Natural killer cell (primary cell): ENCODE data around the gene SLC6A18. TPM values are rescaled to one million over a fixed set of nuclear protein-coding genes. Genes with fewer than 3 reads are reported as not detected.
"Not testable (repeated sequence)": the region's sequence is repeated elsewhere in the genome, so short reads cannot be mapped to it uniquely, and the experiment has no call there.

Experiments
- ATAC-seq, 3 donors: fragments of 150-1000 bp in 2 of 3; fragments of 200-7000 bp in 1 of 3; cut with Tn5 transposase; 1 replicate in 1 of 3; 2 replicates in 2 of 3; pipeline ENCODE4 v1.10.0; 2021; ENCODE audit warnings: mild to moderate bottlenecking in 2 of 3, moderate library complexity in 2 of 3
- DNase-seq, 2 donors: peaks; one replicate each; pipeline versions ENCODE4 v3.0.0 to v3.0.0-alpha.2; 2013 to 2021; ENCODE audit warnings: mixed read lengths in 1 of 2
- H3K27ac ChIP-seq: one replicate; pipeline ENCODE4 v1.5.1; 2013; ENCODE audit warnings: mild to moderate bottlenecking, low read length
- H3K27me3 ChIP-seq: one replicate; pipeline ENCODE4 v1.6.1; 2013; ENCODE audit warnings: low read length; ENCODE audit not compliant: control insufficient read depth, insufficient read depth
- H3K36me3 ChIP-seq: one replicate; pipeline ENCODE4 v1.6.1; 2013; ENCODE audit warnings: low read length; ENCODE audit not compliant: control insufficient read depth, insufficient read depth
- H3K4me1 ChIP-seq: one replicate; pipeline ENCODE4 v1.6.1; 2013; ENCODE audit warnings: low read length; ENCODE audit not compliant: control insufficient read depth, insufficient read depth
- H3K4me3 ChIP-seq: one replicate; pipeline ENCODE4 v1.5.1; 2013; ENCODE audit warnings: low read length
- H3K9me3 ChIP-seq: one replicate; pipeline ENCODE4 v1.6.1; 2013; ENCODE audit warnings: low read length; ENCODE audit not compliant: control insufficient read depth, insufficient read depth
- H3K27ac Mint-ChIP-seq, 2 donors: one replicate each; pipeline ENCODE4 v1.8.0; 2022; ENCODE audit warnings: mild to moderate bottlenecking in 2 of 2, mixed read lengths in 2 of 2, moderate library complexity in 1 of 2
- H3K27me3 Mint-ChIP-seq, 2 donors: one replicate each; pipeline ENCODE4 v1.8.0; 2022; ENCODE audit warnings: low read depth in 2 of 2, mixed read lengths in 2 of 2
- H3K36me3 Mint-ChIP-seq: one replicate; pipeline ENCODE4 v1.8.0; 2022; ENCODE audit warnings: mixed read lengths
- H3K4me1 Mint-ChIP-seq, 2 donors: one replicate each; pipeline ENCODE4 v1.8.0; 2022; ENCODE audit warnings: mixed read lengths in 2 of 2
- H3K4me3 Mint-ChIP-seq: one replicate; pipeline ENCODE4 v1.8.0; 2022; ENCODE audit warnings: mild to moderate bottlenecking, moderate library complexity, mixed read lengths
- H3K9me3 Mint-ChIP-seq, 2 donors: one replicate each; pipeline ENCODE4 v1.8.0; 2022; ENCODE audit warnings: mixed read lengths in 2 of 2
- CTCF ChIP-seq: fragments of 200-600 bp; IDR thresholded peaks from one replicate; pipeline ENCODE4 v1.8.0; 2022; ENCODE audit warnings: antibody characterized with exemption
- WGBS: methylation state at CpG from one replicate; pipeline ENCODE4 v1.1.7; 2013; ENCODE audit warnings: missing lambda C conversion rate; ENCODE audit not compliant: insufficient coverage; 5-methylcytosine and 5-hydroxymethylcytosine counted together
- intact Hi-C: fragments of 100-400 bp; cut with micrococcal nuclease; formaldehyde crosslinking; loops from one replicate; pipeline ENCODE4 v1.14.2; 2022
- total RNA-seq, 4 donors: library from RNA; stranded (reverse); fragments of 120-200 nt in 1 of 4; gene quantifications; one replicate each; pipeline versions ENCODE4 v1.2.3 to v1.2.4, GENCODE V29; 2013 to 2022

Gene SLC6A18
- total RNA-seq, 3 donors from 2014 or later (not counting 1 experiment from before 2014, with no cell fraction given): not detected

- no peaks in the 10 kb centered on the region for H3K36me3 Mint-ChIP-seq
- Histone ChIP-seq H3K4me1 (peaks cover 17% of the 10 kb centered on the region), H3K4me3 (no peak overlapping the region), H3K36me3 (no peaks in the 10 kb centered on the region), H3K27ac (no peak overlapping the region), H3K9me3 (no peaks in the 10 kb centered on the region), H3K27me3 (no peaks in the 10 kb centered on the region)
- WGBS: 97% methylated on average over 16 of the region's 16 CpGs
- DNase-seq (no peak), ATAC-seq (no peak)
- intact Hi-C loops: no loop called here
- H3K27ac Mint-ChIP-seq: no peak overlapping the region
- H3K4me1 Mint-ChIP-seq: peaks cover 0 to 14% of the 10 kb centered on the region in 2 donors
- H3K9me3 Mint-ChIP-seq: no peaks in the 10 kb centered on the region
- no peak for TF ChIP-seq CTCF
- H3K4me3 Mint-ChIP-seq: no peak overlapping the region
- H3K27me3 Mint-ChIP-seq: peaks cover 0 to 3% of the 10 kb centered on the region in 2 donors
Observed at GRCh38 chr5:1274471-1274870, 49.3 kb downstream of the SLC6A18 start.

- ATAC-seq, H3K27ac Mint-ChIP-seq, H3K36me3 Mint-ChIP-seq, H3K27me3 ChIP-seq, H3K4me3 Mint-ChIP-seq, intact Hi-C loops, H3K9me3 Mint-ChIP-seq, H3K27me3 Mint-ChIP-seq, H3K36me3 ChIP-seq, H3K27ac ChIP-seq, H3K9me3 ChIP-seq, DNase-seq, H3K4me3 ChIP-seq: not testable (repeated sequence)
- 68% methylated on average over 10 of the region's 10 CpGs for WGBS
- peaks cover 0 to 14% of the 10 kb centered on the region in 2 donors for H3K4me1 Mint-ChIP-seq
- H3K4me1 ChIP-seq: peaks cover 17% of the 10 kb centered on the region
Observed at GRCh38 chr5:1275397-1276391, 50.5 kb downstream of the SLC6A18 start.

GRCh38 chr5:1276930-1277329 is 51.7 kb downstream of the SLC6A18 start:
- H3K4me1 ChIP-seq: peaks cover 17% of the 10 kb centered on the region
- H3K27me3 ChIP-seq: no peaks in the 10 kb centered on the region
- no peak overlapping the region for H3K4me3 ChIP-seq
- no peak overlapping the region for H3K27ac Mint-ChIP-seq
- no peak for TF ChIP-seq CTCF
- H3K4me1 Mint-ChIP-seq: peaks cover 0 to 14% of the 10 kb centered on the region in 2 donors
- H3K4me3 Mint-ChIP-seq: no peak overlapping the region
- intact Hi-C loops: no loop called here
- H3K36me3 ChIP-seq: no peaks in the 10 kb centered on the region
- no peaks in the 10 kb centered on the region for H3K27me3 Mint-ChIP-seq
- no peaks in the 10 kb centered on the region for H3K9me3 Mint-ChIP-seq
- no peak for DNase-seq
- 92% methylated on average over 20 of the region's 20 CpGs for WGBS
- no peak overlapping the region for H3K27ac ChIP-seq
- H3K36me3 Mint-ChIP-seq: no peaks in the 10 kb centered on the region
- no peaks in the 10 kb centered on the region for H3K9me3 ChIP-seq
- ATAC-seq: no peak

- Histone ChIP-seq H3K4me3 (no peak overlapping the region), H3K27me3 (no peaks in the 10 kb centered on the region), H3K4me1 (peaks cover 17% of the 10 kb centered on the region), H3K9me3 (no peaks in the 10 kb centered on the region), H3K36me3 (no peaks in the 10 kb centered on the region), H3K27ac (no peak overlapping the region)
- no peak for TF ChIP-seq CTCF
- Mint-ChIP-seq H3K27me3 (no peaks in the 10 kb centered on the region), H3K4me1 (peaks cover 0 to 14% of the 10 kb centered on the region in 2 donors), H3K27ac (no peak overlapping the region), H3K4me3 (no peak overlapping the region), H3K9me3 (no peaks in the 10 kb centered on the region), H3K36me3 (no peaks in the 10 kb centered on the region)
- intact Hi-C loops: no loop called here
- 93% methylated on average over 21 of the region's 21 CpGs for WGBS
- no peak for DNase-seq
- ATAC-seq: no peak
Observed at GRCh38 chr5:1277331-1277730, 52.1 kb downstream of the SLC6A18 start.
